Peyer's patch (tissue), 4 donors: ENCODE data around the gene ATL2. TPM values are rescaled to one million over a fixed set of nuclear protein-coding genes. Genes with fewer than 3 reads are reported as not detected.

Source experiments
- DNase-seq, 3 donors: peaks; one replicate each; pipeline ENCODE4 v3.0.0-alpha.2; 2017 to 2019
- H3K27ac ChIP-seq, 4 donors: fragments of 200-600 bp; sonication (generic); one replicate each; pipeline ENCODE4 v1.5.1; 2016 to 2019
- H3K27me3 ChIP-seq, 2 donors: fragments of 200-600 bp; sonication (generic); one replicate each; pipeline ENCODE4 v1.5.1; 2019
- H3K36me3 ChIP-seq, 3 donors: fragments of 200-600 bp; sonication (generic); one replicate each; pipeline ENCODE4 v1.5.1; 2016 to 2019
- H3K4me1 ChIP-seq, 4 donors: fragments of 200-600 bp; sonication (generic); one replicate each; pipeline ENCODE4 v1.5.1; 2016 to 2019
- H3K4me3 ChIP-seq, 4 donors: fragments of 200-600 bp; sonication (generic); 1 replicate in 3 of 4; 2 replicates in 1 of 4; pipeline ENCODE4 v1.5.1; 2016 to 2019; ENCODE audit warnings: mild to moderate bottlenecking in 1 of 4
- H3K9me3 ChIP-seq, 4 donors: fragments of 200-600 bp; sonication (generic); one replicate each; pipeline ENCODE4 v1.5.1; 2016 to 2019; ENCODE audit warnings: mild to moderate bottlenecking in 1 of 4
- CTCF ChIP-seq, 6 experiments: fragments of 450-650 bp in 4 of 6; fragments of 200-600 bp in 2 of 6; sonication (generic) in 1 of 6; IDR thresholded peaks; one replicate each; pipeline ENCODE4 v1.5.1; 2017 to 2019; ENCODE audit warnings: antibody characterized with exemption in 6 of 6, mild to moderate bottlenecking in 3 of 6, moderate library complexity in 1 of 6
- POLR2A ChIP-seq, 2 donors: fragments of 450-650 bp; IDR thresholded peaks; one replicate each; pipeline ENCODE4 v1.5.1; 2017; ENCODE audit warnings: antibody characterized with exemption in 2 of 2, mild to moderate bottlenecking in 2 of 2, moderate library complexity in 2 of 2
- total RNA-seq, 4 donors: library from RNA; depleted of rRNA; stranded (reverse); fragments of >200 nt; gene quantifications; one replicate each; pipeline ENCODE4 v1.1.0, GENCODE V29; 2016

The ATL2 gene
- total RNA-seq, 4 donors from 2014 or later, result 87.9 to 170 (median 132) TPM

- Histone ChIP-seq H3K9me3 (no peaks in the 10 kb centered on the region), H3K27me3 (no peaks in the 10 kb centered on the region), H3K4me3 (no peak overlapping the region), H3K27ac (no peak overlapping the region), H3K36me3 (no peaks in the 10 kb centered on the region), H3K4me1 (no peaks in the 10 kb centered on the region)
- TF ChIP-seq POLR2A (IDR thresholded peaks at IDR 0.05), result no peak
- no peak for TF ChIP-seq CTCF (IDR thresholded peaks at IDR 0.05)
- DNase-seq, result no peak
These were observed 109.7 kb downstream of the ATL2 start for GRCh38 chr2:38267270-38267925.

DNA sequence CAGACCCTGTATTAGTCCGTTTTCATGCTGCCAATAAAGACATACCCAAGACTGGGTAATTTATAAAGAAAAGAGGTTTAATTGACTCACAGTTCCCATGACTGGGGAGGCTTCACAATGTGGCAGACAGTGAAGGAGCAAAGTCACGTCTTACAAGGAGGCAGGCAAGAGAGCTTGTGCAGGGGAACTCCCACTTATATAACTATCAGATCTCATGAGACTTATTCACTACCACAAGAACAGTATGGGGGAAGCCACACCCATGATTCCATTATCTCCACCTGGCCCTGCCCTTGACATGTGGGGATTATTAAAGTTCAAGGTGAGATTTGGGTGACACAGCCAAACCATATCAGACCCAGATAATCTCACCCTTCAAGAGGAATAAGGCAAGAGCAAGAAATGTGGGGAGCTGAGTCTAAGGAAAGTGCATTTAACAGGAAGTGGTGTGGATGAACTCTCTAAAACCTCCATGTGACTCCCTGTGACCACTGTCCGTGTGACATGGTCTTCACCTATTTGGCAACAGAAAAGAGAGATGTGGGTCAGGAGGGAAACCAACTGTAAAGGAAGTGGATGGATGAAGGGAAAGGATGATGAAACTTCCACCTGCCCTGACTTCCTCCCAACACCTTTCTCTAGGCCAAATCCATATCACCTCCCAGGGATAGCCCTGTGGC lies 110.6 kb downstream of the ATL2 start:
- TF ChIP-seq CTCF (IDR thresholded peaks at IDR 0.05) (no peak), POLR2A (IDR thresholded peaks at IDR 0.05) (no peak)
- no peaks in the 10 kb centered on the region for H3K36me3 ChIP-seq
- no peaks in the 10 kb centered on the region for H3K4me1 ChIP-seq
- H3K27me3 ChIP-seq, result no peaks in the 10 kb centered on the region
- H3K4me3 ChIP-seq, result no peak overlapping the region
- DNase-seq, result no peak
- no peaks in the 10 kb centered on the region for H3K9me3 ChIP-seq
- H3K27ac ChIP-seq, result no peak overlapping the region

- H3K27me3 ChIP-seq, result no peaks in the 10 kb centered on the region
- no peaks in the 10 kb centered on the region for H3K36me3 ChIP-seq
- H3K9me3 ChIP-seq, result no peaks in the 10 kb centered on the region
- no peak overlapping the region for H3K27ac ChIP-seq
- TF ChIP-seq CTCF (IDR thresholded peaks at IDR 0.05) (no peak), POLR2A (IDR thresholded peaks at IDR 0.05) (no peak)
- no peaks in the 10 kb centered on the region for H3K4me1 ChIP-seq
- no peak for DNase-seq
- no peak overlapping the region for H3K4me3 ChIP-seq
These were observed 111.6 kb downstream of the ATL2 start for GRCh38 chr2:38265461-38265860.

- TF ChIP-seq POLR2A (IDR thresholded peaks at IDR 0.05), result no peak
- no peak for TF ChIP-seq CTCF (IDR thresholded peaks at IDR 0.05)
- H3K36me3 ChIP-seq, result no peaks in the 10 kb centered on the region
- no peak overlapping the region for H3K27ac ChIP-seq
- H3K4me1 ChIP-seq, result no peaks in the 10 kb centered on the region
- no peak for DNase-seq
- H3K4me3 ChIP-seq, result no peak overlapping the region
- H3K27me3 ChIP-seq, result no peaks in the 10 kb centered on the region
- H3K9me3 ChIP-seq, result no peaks in the 10 kb centered on the region
These were observed 112.5 kb downstream of the ATL2 start for GRCh38 chr2:38264396-38265221.

GRCh38 chr2:38263293-38263692 lies 113.8 kb downstream of the ATL2 start:
- Histone ChIP-seq H3K36me3 (no peaks in the 10 kb centered on the region), H3K27ac (no peak overlapping the region), H3K4me3 (no peak overlapping the region), H3K27me3 (no peaks in the 10 kb centered on the region), H3K4me1 (no peaks in the 10 kb centered on the region), H3K9me3 (no peaks in the 10 kb centered on the region)
- no peak for DNase-seq
- TF ChIP-seq POLR2A (IDR thresholded peaks at IDR 0.05) (no peak), CTCF (IDR thresholded peaks at IDR 0.05) (no peak)
